Activated naive CD8-positive, alpha-beta T cell (primary cell): Measurements from ENCODE around the gene SPPL3.

Source experiments
- H3K27ac Mint-ChIP-seq: one replicate; pipeline ENCODE4 v1.8.0; 2021; ENCODE audit warnings: mixed read lengths
- H3K27me3 Mint-ChIP-seq: one replicate; pipeline ENCODE4 v1.8.0; 2021; ENCODE audit warnings: mixed read lengths
- H3K36me3 Mint-ChIP-seq: one replicate; pipeline ENCODE4 v1.8.0; 2021; ENCODE audit warnings: mixed read lengths
- H3K4me1 Mint-ChIP-seq: one replicate; pipeline ENCODE4 v1.8.0; 2021; ENCODE audit warnings: low read depth, mixed read lengths
- H3K4me3 Mint-ChIP-seq: one replicate; pipeline ENCODE4 v1.8.0; 2021; ENCODE audit warnings: mild to moderate bottlenecking, mixed read lengths
- H3K9me3 Mint-ChIP-seq: one replicate; pipeline ENCODE4 v1.8.0; 2021; ENCODE audit warnings: low read depth, mixed read lengths

Gene SPPL3

GRCh38 chr12:120932058-120932457 is 27.9 kb upstream of the SPPL3 start:
- no peaks in the 10 kb centered on the region for H3K27me3 Mint-ChIP-seq
- H3K9me3 Mint-ChIP-seq = no peaks in the 10 kb centered on the region

GRCh38 chr12:120930032-120930431 is 25.9 kb upstream of the SPPL3 start:
- no peak overlapping the region for H3K27ac Mint-ChIP-seq
- H3K27me3 Mint-ChIP-seq = no peaks in the 10 kb centered on the region
- no peaks in the 10 kb centered on the region for H3K4me1 Mint-ChIP-seq
- no peaks in the 10 kb centered on the region for H3K36me3 Mint-ChIP-seq
- H3K9me3 Mint-ChIP-seq = no peaks in the 10 kb centered on the region
- no peak overlapping the region for H3K4me3 Mint-ChIP-seq

More at GRCh38 chr12:120932058-120932457, 27.9 kb upstream of the SPPL3 start:
- Mint-ChIP-seq H3K4me3 (no peak overlapping the region), H3K4me1 (no peaks in the 10 kb centered on the region), H3K36me3 (no peaks in the 10 kb centered on the region), H3K27ac (no peak overlapping the region)

GRCh38 chr12:120928864-120929652 is 24.9 kb upstream of the SPPL3 start:
- Mint-ChIP-seq H3K36me3 (no peaks in the 10 kb centered on the region), H3K9me3 (no peaks in the 10 kb centered on the region), H3K27me3 (no peaks in the 10 kb centered on the region), H3K27ac (no peak overlapping the region), H3K4me1 (no peaks in the 10 kb centered on the region), H3K4me3 (no peak overlapping the region)

GRCh38 chr12:120925740-120926563 is 21.8 kb upstream of the SPPL3 start:
- no peaks in the 10 kb centered on the region for H3K36me3 Mint-ChIP-seq
- H3K4me1 Mint-ChIP-seq = no peaks in the 10 kb centered on the region
- H3K9me3 Mint-ChIP-seq = no peaks in the 10 kb centered on the region
- no peak overlapping the region for H3K27ac Mint-ChIP-seq
- no peak overlapping the region for H3K4me3 Mint-ChIP-seq
- H3K27me3 Mint-ChIP-seq = no peaks in the 10 kb centered on the region

- H3K27me3 Mint-ChIP-seq = no peaks in the 10 kb centered on the region
- no peak overlapping the region for H3K27ac Mint-ChIP-seq
- H3K36me3 Mint-ChIP-seq = no peaks in the 10 kb centered on the region
- no peaks in the 10 kb centered on the region for H3K4me1 Mint-ChIP-seq
- no peak overlapping the region for H3K4me3 Mint-ChIP-seq
- no peaks in the 10 kb centered on the region for H3K9me3 Mint-ChIP-seq
Observed at GRCh38 chr12:120922279-120922678, 18.1 kb upstream of the SPPL3 start.

GRCh38 chr12:120921637-120922036 is 17.5 kb upstream of the SPPL3 start:
- H3K27ac Mint-ChIP-seq = no peak overlapping the region
- no peak overlapping the region for H3K4me3 Mint-ChIP-seq

GRCh38 chr12:120920178-120920577 is 16.0 kb upstream of the SPPL3 start:
- peaks cover 6% of the 10 kb centered on the region for H3K9me3 Mint-ChIP-seq
- H3K36me3 Mint-ChIP-seq = no peaks in the 10 kb centered on the region
- no peak overlapping the region for H3K27ac Mint-ChIP-seq
- no peaks in the 10 kb centered on the region for H3K4me1 Mint-ChIP-seq
- H3K4me3 Mint-ChIP-seq = no peak overlapping the region
- no peaks in the 10 kb centered on the region for H3K27me3 Mint-ChIP-seq

More at GRCh38 chr12:120921637-120922036, 17.5 kb upstream of the SPPL3 start:
- H3K9me3 Mint-ChIP-seq = peaks cover 4% of the 10 kb centered on the region
- no peaks in the 10 kb centered on the region for H3K27me3 Mint-ChIP-seq
- no peaks in the 10 kb centered on the region for H3K36me3 Mint-ChIP-seq
- no peaks in the 10 kb centered on the region for H3K4me1 Mint-ChIP-seq

GRCh38 chr12:120917748-120918147 is 13.6 kb upstream of the SPPL3 start:
- H3K27ac Mint-ChIP-seq = no peak overlapping the region
- H3K4me1 Mint-ChIP-seq = no peaks in the 10 kb centered on the region
- H3K27me3 Mint-ChIP-seq = no peaks in the 10 kb centered on the region
- no peaks in the 10 kb centered on the region for H3K36me3 Mint-ChIP-seq
- H3K4me3 Mint-ChIP-seq = no peak overlapping the region
- H3K9me3 Mint-ChIP-seq = peaks cover 6% of the 10 kb centered on the region

- Mint-ChIP-seq H3K27ac (no peak overlapping the region), H3K9me3 (peaks cover 6% of the 10 kb centered on the region), H3K4me3 (no peak overlapping the region), H3K4me1 (no peaks in the 10 kb centered on the region), H3K27me3 (no peaks in the 10 kb centered on the region), H3K36me3 (no peaks in the 10 kb centered on the region)
Observed at GRCh38 chr12:120916561-120916960, 12.4 kb upstream of the SPPL3 start.

GRCh38 chr12:120914794-120915193 is 10.6 kb upstream of the SPPL3 start:
- no peak overlapping the region for H3K4me3 Mint-ChIP-seq
- H3K27me3 Mint-ChIP-seq = no peaks in the 10 kb centered on the region
- no peaks in the 10 kb centered on the region for H3K4me1 Mint-ChIP-seq
- peaks cover 6% of the 10 kb centered on the region for H3K9me3 Mint-ChIP-seq
- no peak overlapping the region for H3K27ac Mint-ChIP-seq
- no peaks in the 10 kb centered on the region for H3K36me3 Mint-ChIP-seq

GRCh38 chr12:120909633-120910298 is 5.6 kb upstream of the SPPL3 start:
- no peaks in the 10 kb centered on the region for H3K27me3 Mint-ChIP-seq
- H3K4me3 Mint-ChIP-seq = no peak overlapping the region
- H3K4me1 Mint-ChIP-seq = peaks cover under 1% of the 10 kb centered on the region

GRCh38 chr12:120905856-120906384 is 1.8 kb upstream of the SPPL3 start:
- Mint-ChIP-seq H3K36me3 (no peaks in the 10 kb centered on the region), H3K27ac (peak overlapping the region; percentile 68), H3K4me3 (peak overlapping the region; percentile 11), H3K9me3 (no peaks in the 10 kb centered on the region), H3K4me1 (peaks cover 23% of the 10 kb centered on the region), H3K27me3 (no peaks in the 10 kb centered on the region)

More at GRCh38 chr12:120909633-120910298, 5.6 kb upstream of the SPPL3 start:
- Mint-ChIP-seq H3K9me3 (no peaks in the 10 kb centered on the region), H3K36me3 (no peaks in the 10 kb centered on the region), H3K27ac (no peak overlapping the region)

- Mint-ChIP-seq H3K27me3 (no peaks in the 10 kb centered on the region), H3K4me3 (peak overlapping the region; percentile 100), H3K27ac (peak overlapping the region; percentile 97), H3K4me1 (peaks cover 36% of the 10 kb centered on the region), H3K9me3 (no peaks in the 10 kb centered on the region), H3K36me3 (peaks cover 5% of the 10 kb centered on the region)
Observed at GRCh38 chr12:120903412-120904196, 554 bp downstream of the SPPL3 start.

- Mint-ChIP-seq H3K36me3 (peaks cover 8% of the 10 kb centered on the region), H3K4me3 (peak overlapping the region; percentile 100), H3K27ac (peak overlapping the region; percentile 97), H3K27me3 (no peaks in the 10 kb centered on the region), H3K4me1 (peaks cover 42% of the 10 kb centered on the region), H3K9me3 (no peaks in the 10 kb centered on the region)
Observed at GRCh38 chr12:120902846-120903411, 1.2 kb downstream of the SPPL3 start.
